ENCODE measurements around the gene DMXL1.
"Not testable (repeated sequence)": the region's sequence is repeated elsewhere in the genome, so short reads cannot be mapped to it uniquely, and the experiment has no call there.

The DMXL1 gene

GRCh38 chr5:119217183-119217582 is 146.3 kb downstream of the DMXL1 start:
- no peak for DNase-seq (ENCODE audit: low spot score)

DNA sequence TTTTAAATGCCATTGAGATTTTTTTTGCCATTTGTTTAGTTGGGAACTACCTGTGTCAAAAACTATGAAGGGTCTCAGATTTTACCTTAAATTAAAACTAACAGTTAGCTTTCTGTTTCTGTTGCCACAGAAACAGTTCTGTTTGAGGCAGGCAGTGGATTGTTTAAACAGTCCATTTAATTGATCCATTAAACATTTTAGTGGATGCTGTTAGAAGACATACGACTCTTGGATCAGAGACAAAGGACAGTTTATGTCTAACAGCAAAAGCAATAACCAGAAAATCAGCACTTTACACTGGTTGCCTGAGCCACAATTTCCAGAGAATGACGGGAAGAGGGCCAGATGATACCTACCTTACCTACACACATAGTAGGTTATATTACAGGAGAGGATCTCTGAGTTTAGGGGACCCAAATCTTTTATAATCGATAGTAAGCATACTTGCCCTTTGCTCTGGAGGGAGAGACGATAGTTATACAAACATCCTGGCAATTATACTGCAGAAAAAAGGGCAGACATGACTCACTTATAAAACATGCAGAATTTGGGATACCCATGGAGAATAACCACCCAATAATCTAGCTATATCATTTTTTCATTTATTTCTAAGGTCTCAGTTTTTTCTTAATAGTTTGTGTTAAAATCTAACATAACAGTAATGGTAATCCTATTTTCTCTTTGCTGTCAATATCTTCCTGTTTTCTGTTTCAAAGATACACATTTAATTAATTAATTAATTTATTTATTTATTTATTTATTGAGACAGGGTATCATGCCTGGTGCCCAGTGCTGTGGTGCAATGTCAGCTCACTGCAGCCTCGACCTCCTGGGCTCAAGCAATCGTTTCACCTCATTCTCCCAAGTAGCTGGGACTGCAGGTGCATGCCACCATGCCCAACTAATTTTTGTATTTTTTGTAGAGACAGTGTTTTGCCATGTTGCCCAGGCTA is 148.2 kb downstream of the DMXL1 start:
- DNase-seq (ENCODE audit: low spot score): no peak

DNA sequence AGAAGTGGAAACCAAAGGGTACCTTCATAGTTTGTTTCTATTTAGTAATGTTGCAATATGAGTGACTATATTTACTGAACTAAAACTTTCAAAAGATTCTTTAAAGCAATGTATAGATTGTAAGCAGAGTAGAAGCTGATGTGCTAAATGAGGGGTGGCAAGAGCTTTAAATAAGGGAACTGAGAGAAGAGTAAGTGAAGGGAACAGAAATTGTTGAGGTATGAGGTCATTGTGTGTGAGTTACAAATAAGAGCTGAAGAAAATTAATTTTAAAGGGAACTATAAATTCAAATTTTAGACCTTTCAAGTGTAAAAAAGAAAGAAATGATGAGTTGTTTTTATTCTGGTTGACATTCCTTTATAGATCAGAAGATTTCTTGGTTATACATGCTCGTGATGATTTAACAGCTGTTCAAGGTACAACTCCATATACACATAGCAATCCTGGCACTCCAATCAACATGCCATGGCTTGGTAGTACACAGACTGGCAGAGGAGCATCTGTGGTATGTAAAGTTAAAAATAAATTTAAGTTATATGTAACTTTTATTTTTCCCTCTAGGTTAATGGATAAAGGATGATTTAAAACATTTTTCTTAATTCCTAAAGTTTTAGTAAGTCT is 149.8 kb downstream of the DMXL1 start:
- DNase-seq (ENCODE audit: low spot score): no peak

GRCh38 chr5:119221330-119221729 is 150.4 kb downstream of the DMXL1 start:
- no peak for DNase-seq (ENCODE audit: low spot score)

DNA sequence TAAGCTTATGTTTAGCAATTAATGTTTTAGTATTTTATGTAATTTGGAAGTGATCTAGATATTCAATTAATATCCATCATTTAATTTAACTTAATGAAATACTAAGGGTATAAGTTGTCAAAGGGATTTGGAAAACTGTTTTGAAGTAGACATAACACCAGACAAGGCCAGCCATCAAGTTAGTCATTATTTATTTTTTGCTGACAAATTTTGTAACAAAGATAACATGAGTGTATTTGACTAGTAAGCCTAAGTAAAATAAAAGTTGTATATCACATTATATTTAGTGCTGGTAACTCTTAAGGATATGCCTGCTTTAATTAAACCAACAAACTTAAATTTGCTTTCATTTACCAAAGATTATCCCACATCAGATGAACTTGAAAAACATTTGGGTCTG is 159.1 kb downstream of the DMXL1 start:
- no peak for DNase-seq (ENCODE audit: low spot score)

DNA sequence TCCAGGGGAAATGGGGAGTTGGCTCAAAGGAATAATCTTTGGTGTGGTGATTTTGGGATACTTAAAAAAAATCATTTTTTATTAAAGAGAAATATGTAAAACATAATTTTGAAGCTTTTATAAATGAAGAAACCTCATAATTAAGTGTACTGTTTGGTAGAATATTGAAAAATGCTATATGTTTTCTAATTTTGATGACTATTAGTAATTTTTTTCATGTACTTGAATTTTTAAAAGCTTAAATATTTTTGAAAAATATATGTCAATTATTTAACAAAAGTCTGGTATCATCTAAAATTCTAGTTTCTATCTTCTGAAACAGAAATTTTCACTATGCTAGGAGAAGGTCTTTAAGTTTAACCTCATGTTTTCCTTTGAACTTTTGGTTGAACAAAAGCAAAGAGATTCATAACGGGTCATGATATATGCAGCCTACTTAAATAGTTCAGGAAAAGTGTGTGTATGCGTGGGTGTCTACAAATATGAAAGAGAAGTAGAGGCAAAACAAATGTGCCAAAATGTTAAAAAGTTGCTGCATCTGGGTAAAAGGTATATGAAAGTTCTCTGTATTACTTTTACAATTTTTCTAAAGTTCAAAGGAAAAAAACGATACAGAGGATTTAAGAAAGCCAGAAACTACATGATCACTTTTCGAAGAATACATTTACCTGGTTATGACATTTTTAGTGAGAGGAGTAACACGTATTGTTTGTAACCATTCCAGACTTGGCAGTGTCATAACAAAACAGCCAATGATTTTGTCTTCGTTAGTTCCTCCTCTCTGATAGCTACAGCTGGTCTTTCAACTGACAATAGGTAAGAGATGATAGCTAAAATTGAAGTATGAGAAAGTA is 167.6 kb downstream of the DMXL1 start:
- DNase-seq (ENCODE audit: low spot score): no peak

- DNase-seq (ENCODE audit: low spot score): no peak
Measured at GRCh38 chr5:119239119-119239417, 168.2 kb downstream of the DMXL1 start.

GRCh38 chr5:119239826-119240225 is 168.9 kb downstream of the DMXL1 start:
- DNase-seq (ENCODE audit: low spot score): not testable (repeated sequence)

DNA sequence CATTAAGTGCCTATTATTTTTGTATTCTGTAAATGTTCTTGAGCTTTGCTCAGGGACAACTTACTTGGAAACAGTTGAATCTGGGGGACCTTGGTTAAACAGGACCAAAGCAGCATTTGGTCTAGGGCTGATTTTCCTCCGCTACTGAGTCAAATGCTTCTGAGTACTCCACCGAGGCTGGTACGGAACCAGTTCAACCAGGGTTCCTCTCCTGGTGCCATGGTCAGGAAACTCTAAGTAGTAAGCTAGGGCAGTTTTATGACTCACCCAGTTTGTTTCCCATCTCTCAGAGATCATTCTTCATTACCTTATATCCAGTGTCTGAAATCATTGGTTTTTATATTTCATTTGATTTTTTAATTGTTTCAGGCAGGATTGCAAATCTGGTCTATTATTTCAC is 173.0 kb downstream of the DMXL1 start:
- DNase-seq (ENCODE audit: low spot score): no peak

GRCh38 chr5:119250946-119251901 is 180.3 kb downstream of the DMXL1 start:
- no peak for DNase-seq (ENCODE audit: low spot score)

DNA sequence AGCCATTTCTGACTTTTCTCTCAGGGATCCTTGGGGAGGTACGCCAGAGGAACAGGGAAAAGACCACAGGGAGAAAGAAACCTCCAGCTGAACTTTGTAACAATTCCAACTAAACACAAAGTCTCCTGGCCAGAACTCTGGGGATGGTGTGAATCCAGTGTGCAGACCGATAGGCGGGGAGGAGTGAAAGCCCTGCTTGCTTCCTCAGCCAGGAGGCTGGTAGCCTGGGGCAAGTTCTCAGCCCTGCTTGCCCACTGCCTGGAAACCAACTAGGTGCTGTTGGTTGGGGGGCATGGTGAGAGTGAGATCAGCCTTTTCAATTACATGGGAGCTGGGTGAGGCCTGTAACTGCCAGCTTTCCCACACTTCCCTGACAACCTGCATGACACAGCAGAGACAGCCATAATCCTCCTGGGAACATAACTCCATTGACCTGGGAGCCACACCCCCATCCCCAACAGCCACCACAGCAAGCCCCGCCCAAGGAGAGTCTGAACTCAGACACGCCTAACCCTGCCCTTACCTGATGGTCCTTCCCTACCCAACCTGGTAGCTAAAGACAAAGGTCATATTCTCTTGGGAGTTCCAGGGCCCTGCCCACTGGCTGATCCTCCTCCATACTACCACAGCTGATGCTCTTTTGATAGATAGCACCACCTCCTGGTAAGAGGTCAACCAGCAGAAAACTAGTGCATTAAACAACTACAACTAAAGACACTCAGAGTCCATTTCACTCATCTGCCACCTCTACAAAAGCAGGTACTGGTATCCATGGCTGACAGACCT is 184.9 kb downstream of the DMXL1 start:
- DNase-seq (ENCODE audit: low spot score): no peak

DNA sequence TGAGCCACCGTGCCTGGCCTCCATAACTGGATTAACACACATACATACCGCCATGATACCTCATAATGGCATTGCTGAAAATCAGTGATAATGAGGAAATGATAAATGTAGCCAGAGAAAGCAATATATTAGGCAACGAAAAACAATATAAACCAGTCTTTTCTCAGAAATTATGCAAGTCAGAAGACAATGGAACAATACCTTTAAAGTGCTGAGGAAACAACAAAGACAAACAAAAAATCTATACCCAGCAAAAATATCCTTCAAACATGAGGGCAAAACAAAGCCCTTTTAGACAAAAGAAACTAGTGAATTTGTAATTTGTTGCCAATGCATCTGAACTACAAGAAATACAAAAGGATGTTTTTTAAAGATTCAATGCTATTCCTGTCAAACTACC is 186.7 kb downstream of the DMXL1 start:
- DNase-seq (ENCODE audit: low spot score): no peak

DNA sequence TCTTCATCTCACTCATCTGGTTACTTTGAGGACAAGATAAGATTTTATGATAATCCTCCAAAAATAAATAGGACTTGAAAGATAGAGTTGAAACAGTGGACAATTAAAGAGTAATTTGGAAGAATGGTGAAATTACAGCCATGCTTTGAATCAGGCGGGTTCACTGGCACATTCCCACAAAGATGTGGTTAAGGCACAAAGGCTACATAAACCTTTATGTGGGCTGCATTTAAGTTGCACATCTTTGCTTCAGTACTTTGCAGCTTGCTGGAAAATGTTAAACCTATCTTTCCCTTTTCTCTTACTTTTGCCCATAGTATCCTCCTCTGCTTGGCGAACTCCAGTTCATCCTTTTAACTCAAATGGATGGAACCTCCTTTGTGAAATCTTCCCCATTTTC is 192.8 kb downstream of the DMXL1 start:
- no peak for DNase-seq (ENCODE audit: low spot score)

- no peak for DNase-seq (ENCODE audit: low spot score)
Measured at GRCh38 chr5:119264186-119264585, 193.3 kb downstream of the DMXL1 start.

- DNase-seq (ENCODE audit: low spot score): peak; percentile 89
Measured at GRCh38 chr5:119267958-119268386, 197.1 kb downstream of the DMXL1 start.

- DNase-seq (ENCODE audit: low spot score): peak; percentile 97
Measured at GRCh38 chr5:119268387-119269060, 197.6 kb downstream of the DMXL1 start.

- DNase-seq (ENCODE audit: low spot score): peak; percentile 56
Measured at GRCh38 chr5:119269061-119269944, 198.4 kb downstream of the DMXL1 start.

- no peak for DNase-seq (ENCODE audit: low spot score)
Measured at GRCh38 chr5:119270121-119270565, 199.3 kb downstream of the DMXL1 start.
